Spleen (tissue), 11 donors: Measurements from ENCODE around the gene TMCC1. TPM values are rescaled to one million over a fixed set of nuclear protein-coding genes. Genes with fewer than 3 reads are reported as not detected.

Experiments
- DNase-seq: peaks from one replicate; pipeline ENCODE4 v3.0.0-alpha.2; 2020
- H3K27ac ChIP-seq, 8 donors: fragments of 200-600 bp; sonication (generic) in 7 of 8; 1 replicate in 4 of 8; 2 replicates in 4 of 8; pipeline versions ENCODE4 v1.5.0 to v1.8.0; 2016 to 2021; ENCODE audit warnings: inconsistent platforms in 4 of 8, mild to moderate bottlenecking in 4 of 8, moderate library complexity in 1 of 8
- H3K27me3 ChIP-seq, 7 donors: fragments of 200-600 bp; sonication (generic) in 6 of 7; replicated peaks in 1 of 7; 1 replicate in 4 of 7; 2 replicates in 3 of 7; pipeline versions ENCODE4 v1.5.0 to v1.8.0; 2016 to 2021; ENCODE audit warnings: inconsistent platforms in 3 of 7, mild to moderate bottlenecking in 1 of 7
- H3K36me3 ChIP-seq, 6 donors: fragments of 200-600 bp; sonication (generic) in 5 of 6; 1 replicate in 4 of 6; 2 replicates in 2 of 6; pipeline versions ENCODE4 v1.5.0 to v1.8.0; 2016 to 2021; ENCODE audit warnings: inconsistent platforms in 2 of 6
- H3K4me1 ChIP-seq, 6 donors: fragments of 200-600 bp; sonication (generic) in 5 of 6; 1 replicate in 3 of 6; 2 replicates in 3 of 6; pipeline versions ENCODE4 v1.5.0 to v1.8.0; 2016 to 2021; ENCODE audit warnings: inconsistent platforms in 3 of 6
- H3K4me3 ChIP-seq, 8 donors: fragments of 200-600 bp; sonication (generic) in 7 of 8; 1 replicate in 4 of 8; 2 replicates in 4 of 8; pipeline versions ENCODE4 v1.5.0 to v1.8.0; 2016 to 2021; ENCODE audit warnings: inconsistent platforms in 4 of 8, mild to moderate bottlenecking in 4 of 8, moderate library complexity in 2 of 8
- H3K9me3 ChIP-seq, 8 donors: fragments of 200-600 bp; sonication (generic) in 7 of 8; 1 replicate in 4 of 8; 2 replicates in 4 of 8; pipeline versions ENCODE4 v1.5.0 to v1.8.0; 2016 to 2021; ENCODE audit warnings: inconsistent platforms in 4 of 8
- CTCF ChIP-seq, 11 experiments: fragments of 200-600 bp in 7 of 11; fragments of 450-650 bp in 4 of 11; sonication (generic) in 4 of 11; IDR thresholded peaks in 8 of 11; conservative IDR thresholded peaks in 3 of 11; 1 replicate in 7 of 11; 2 replicates in 4 of 11; pipeline versions ENCODE4 v1.4.0 to v1.8.0; 2016 to 2021; ENCODE audit warnings: antibody characterized with exemption in 11 of 11, inconsistent platforms in 4 of 11, mild to moderate bottlenecking in 1 of 11
- POLR2A ChIP-seq, 3 donors: fragments of 450-650 bp; IDR thresholded peaks; one replicate each; pipeline ENCODE4 v1.5.1; 2017; ENCODE audit warnings: antibody characterized with exemption in 3 of 3, mild to moderate bottlenecking in 1 of 3
- POLR2AphosphoS5 ChIP-seq, 3 donors: sonication (generic); formaldehyde crosslinking; IDR thresholded peaks; one replicate each; pipeline ENCODE4 v1.5.1; 2017; ENCODE audit warnings: antibody characterized with exemption in 3 of 3
- WGBS, 5 donors: extraction: QIAGEN DNeasy Blood & Tissue Kit in 3 of 5; methylation state at CpG; one replicate each; pipeline versions ENCODE4 v1.1.5 to v1.1.7; 2013 to 2018; 5-methylcytosine and 5-hydroxymethylcytosine counted together
- intact Hi-C: fragments of 100-400 bp; cut with DNase I; formaldehyde crosslinking; loops from one replicate; pipeline ENCODE4 v1.15.0; 2023; ENCODE audit warnings: low total_unique reads
- polyA plus RNA-seq, 3 donors: library from polyadenylated mRNA; stranded (reverse); fragments of 200-250 nt; gene quantifications; one replicate each; pipeline ENCODE4 v1.2.1, GENCODE V29; 2013
- total RNA-seq, 7 donors: library from RNA; depleted of rRNA in 3 of 7; stranded (reverse); fragments of >200 nt in 3 of 7; fragmentation: NEBNext Ultra II Directional in 4 of 7; extraction: Animal tissue kit (Norgen Biotek cat#: 25700) in 4 of 7; gene quantifications; one replicate each; pipeline versions ENCODE4 v1.1.0 to v1.2.1, GENCODE V29; 2016 to 2021
- donor health status: healthy with polysubstance abuse.
- donor health status: DM: no; HTN: no; CAD: no; lungs with moderate emphysema.
- donor health status: DM: no; HTN: no; CAD: no.
- donor health status: Bipolar disorder and iron deficiency.
- donor health status: healthy.
- donor health status: DM: no; HTN: no; CAD: no.
- donor health status: DM: yes; HTN: yes; CAD: no.

The TMCC1 gene
- total and polyA plus RNA-seq, 10 donors: 4.5 to 45.5 (median 32.5) TPM

- TF ChIP-seq POLR2AphosphoS5 (IDR thresholded peaks at IDR 0.05) (no peak), CTCF (IDR thresholded peaks at IDR 0.05 in 8 of 11, conservative IDR thresholded peaks at IDR 0.05 in 3 of 11) (no peak), POLR2A (IDR thresholded peaks at IDR 0.05) (no peak)
- intact Hi-C loops: no loop called here
- no peaks in the 10 kb centered on the region for H3K27me3 ChIP-seq
- peaks cover 0 to 20% (median 0%) of the 10 kb centered on the region in 6 donors for H3K4me1 ChIP-seq
- 64 to 73% (median 69%) methylated on average over 5 of the region's 5 CpGs for WGBS, 5 donors
- H3K9me3 ChIP-seq: no peaks in the 10 kb centered on the region
- no peak overlapping the region for H3K27ac ChIP-seq
- H3K4me3 ChIP-seq: no peak overlapping the region
- peaks cover 0 to 23% (median 13%) of the 10 kb centered on the region in 6 donors for H3K36me3 ChIP-seq
- no peak for DNase-seq
Observed at GRCh38 chr3:129673897-129674797, 219.4 kb downstream of the TMCC1 start.

GRCh38 chr3:129673012-129673411 is 220.5 kb downstream of the TMCC1 start:
- H3K4me3 ChIP-seq: no peak overlapping the region
- peaks cover 0 to 18% (median 0%) of the 10 kb centered on the region in 6 donors for H3K4me1 ChIP-seq
- intact Hi-C loops: no loop called here
- H3K9me3 ChIP-seq: no peaks in the 10 kb centered on the region
- H3K27ac ChIP-seq: no peak overlapping the region
- DNase-seq: no peak
- TF ChIP-seq POLR2A (IDR thresholded peaks at IDR 0.05) (no peak), POLR2AphosphoS5 (IDR thresholded peaks at IDR 0.05) (no peak), CTCF (IDR thresholded peaks at IDR 0.05 in 8 of 11, conservative IDR thresholded peaks at IDR 0.05 in 3 of 11) (no peak)
- H3K36me3 ChIP-seq: peaks cover 0 to 28% (median 13%) of the 10 kb centered on the region in 6 donors
- no peaks in the 10 kb centered on the region for H3K27me3 ChIP-seq
- WGBS, 5 donors: 36 to 57% (median 47%) methylated on average over 2 of the region's 2 CpGs

- no peak for DNase-seq
- H3K4me3 ChIP-seq: no peak overlapping the region
- peaks cover 0 to 32% (median 13%) of the 10 kb centered on the region in 6 donors for H3K36me3 ChIP-seq
- H3K9me3 ChIP-seq: no peaks in the 10 kb centered on the region
- H3K27me3 ChIP-seq: no peaks in the 10 kb centered on the region
- TF ChIP-seq POLR2AphosphoS5 (IDR thresholded peaks at IDR 0.05) (no peak), POLR2A (IDR thresholded peaks at IDR 0.05) (no peak), CTCF (IDR thresholded peaks at IDR 0.05 in 8 of 11, conservative IDR thresholded peaks at IDR 0.05 in 3 of 11) (no peak)
- intact Hi-C loops: no loop called here
- 89 to 97% (median 92%) methylated on average over 1 of the region's 1 CpG for WGBS, 5 donors
- no peak overlapping the region for H3K27ac ChIP-seq
- peaks cover 0 to 18% (median 0%) of the 10 kb centered on the region in 6 donors for H3K4me1 ChIP-seq
Observed at GRCh38 chr3:129672412-129672811, 221.1 kb downstream of the TMCC1 start.

GRCh38 chr3:129665024-129665768 is 228.3 kb downstream of the TMCC1 start:
- Histone ChIP-seq H3K4me1 (no peaks in the 10 kb centered on the region), H3K27ac (no peak overlapping the region), H3K27me3 (no peaks in the 10 kb centered on the region), H3K4me3 (no peak overlapping the region), H3K9me3 (no peaks in the 10 kb centered on the region), H3K36me3 (peaks cover 0 to 22% (median 5%) of the 10 kb centered on the region in 6 donors)
- intact Hi-C loops: no loop called here
- DNase-seq: no peak
- WGBS, 5 donors: 87 to 96% (median 92%) methylated on average over 3 of the region's 3 CpGs
- TF ChIP-seq POLR2A (IDR thresholded peaks at IDR 0.05) (no peak), CTCF (IDR thresholded peaks at IDR 0.05 in 8 of 11, conservative IDR thresholded peaks at IDR 0.05 in 3 of 11) (no peak), POLR2AphosphoS5 (IDR thresholded peaks at IDR 0.05) (no peak)
